ENCODE results near the gene MPP1. TPM values are rescaled to one million over a fixed set of nuclear protein-coding genes. Genes with fewer than 3 reads are reported as not detected.
"Not testable (repeated sequence)": the region's sequence is repeated elsewhere in the genome, so short reads cannot be mapped to it uniquely, and the experiment has no call there.

The MPP1 gene
- total RNA-seq, 1 donor from 2014 or later: 13.3 TPM

DNA sequence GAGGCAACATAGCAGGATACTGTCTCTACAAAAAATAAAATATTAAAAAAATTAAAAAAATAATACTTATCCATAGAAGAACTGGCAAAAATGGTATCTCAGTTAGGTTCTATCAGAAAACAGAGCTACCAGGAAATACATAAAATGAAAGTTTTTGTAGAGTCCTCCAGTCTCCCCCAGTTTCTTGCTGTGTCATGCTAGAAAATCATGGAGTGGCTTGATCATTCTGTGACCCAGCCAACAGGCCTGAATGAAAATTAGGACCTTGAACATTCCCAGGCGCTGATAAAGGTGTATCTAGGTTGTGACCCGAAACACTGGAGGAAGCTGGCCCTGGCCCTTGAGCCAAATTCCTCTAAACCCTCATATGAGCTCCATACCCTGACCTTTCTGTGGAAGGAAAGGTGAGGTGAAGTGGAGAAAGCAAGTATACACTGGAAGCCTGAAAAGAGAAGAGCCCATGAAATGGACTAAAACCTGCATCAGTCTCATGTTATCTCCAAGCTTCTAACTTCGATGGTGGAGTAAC, 28.5 kb upstream of the MPP1 start:
- Mint-ChIP-seq H3K27ac (ENCODE audit: unreplicated experiment) (no peak overlapping the region), H3K27me3 (ENCODE audit: low read depth) (peaks cover 2% of the 10 kb centered on the region), H3K36me3 (ENCODE audit: low read depth) (peaks cover 2% of the 10 kb centered on the region), H3K9me3 (ENCODE audit: low read depth) (peaks cover 31% of the 10 kb centered on the region), H3K4me3 (ENCODE audit: unreplicated experiment) (no peak overlapping the region), H3K4me1 (ENCODE audit: low read depth) (no peaks in the 10 kb centered on the region)
- TF ChIP-seq, protein P1, sequence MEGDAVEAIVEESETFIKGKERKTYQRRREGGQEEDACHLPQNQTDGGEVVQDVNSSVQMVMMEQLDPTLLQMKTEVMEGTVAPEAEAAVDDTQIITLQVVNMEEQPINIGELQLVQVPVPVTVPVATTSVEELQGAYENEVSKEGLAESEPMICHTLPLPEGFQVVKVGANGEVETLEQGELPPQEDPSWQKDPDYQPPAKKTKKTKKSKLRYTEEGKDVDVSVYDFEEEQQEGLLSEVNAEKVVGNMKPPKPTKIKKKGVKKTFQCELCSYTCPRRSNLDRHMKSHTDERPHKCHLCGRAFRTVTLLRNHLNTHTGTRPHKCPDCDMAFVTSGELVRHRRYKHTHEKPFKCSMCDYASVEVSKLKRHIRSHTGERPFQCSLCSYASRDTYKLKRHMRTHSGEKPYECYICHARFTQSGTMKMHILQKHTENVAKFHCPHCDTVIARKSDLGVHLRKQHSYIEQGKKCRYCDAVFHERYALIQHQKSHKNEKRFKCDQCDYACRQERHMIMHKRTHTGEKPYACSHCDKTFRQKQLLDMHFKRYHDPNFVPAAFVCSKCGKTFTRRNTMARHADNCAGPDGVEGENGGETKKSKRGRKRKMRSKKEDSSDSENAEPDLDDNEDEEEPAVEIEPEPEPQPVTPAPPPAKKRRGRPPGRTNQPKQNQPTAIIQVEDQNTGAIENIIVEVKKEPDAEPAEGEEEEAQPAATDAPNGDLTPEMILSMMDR (IDR thresholded peaks at IDR 0.05): no peak
- DNase-seq (ENCODE audit: low spot score): no peak

DNA sequence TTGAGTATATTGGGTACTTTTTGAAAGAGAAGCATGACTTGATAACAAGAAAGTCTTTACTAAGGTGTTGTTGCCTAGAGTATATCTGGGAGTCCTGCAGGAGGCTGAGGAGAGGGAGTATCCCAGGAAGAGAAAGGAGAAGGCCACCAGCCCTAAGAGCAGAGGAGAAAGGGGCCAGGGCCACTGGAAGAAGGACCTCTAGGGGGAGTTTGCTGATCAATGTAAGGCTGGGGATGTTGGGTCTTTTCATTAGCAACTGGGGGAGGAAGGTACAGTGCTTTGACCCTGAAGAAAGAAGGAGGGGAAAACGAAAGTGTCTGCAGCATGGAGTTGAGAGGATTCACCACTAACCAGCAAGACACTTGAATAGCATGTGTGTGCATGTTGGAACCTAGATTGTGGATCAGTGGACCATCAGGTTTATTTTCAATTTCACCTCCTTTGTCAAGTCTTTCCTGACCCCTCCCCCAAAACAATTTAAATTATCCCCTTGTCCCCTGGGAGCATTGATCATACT, 24.7 kb upstream of the MPP1 start:
- Mint-ChIP-seq H3K4me1 (ENCODE audit: low read depth) (no peaks in the 10 kb centered on the region), H3K27ac (ENCODE audit: unreplicated experiment) (no peak overlapping the region), H3K36me3 (ENCODE audit: low read depth) (peaks cover 2% of the 10 kb centered on the region), H3K9me3 (ENCODE audit: low read depth) (peaks cover 25% of the 10 kb centered on the region), H3K27me3 (ENCODE audit: low read depth) (peaks cover 2% of the 10 kb centered on the region), H3K4me3 (ENCODE audit: unreplicated experiment) (no peak overlapping the region)
- no peak for DNase-seq (ENCODE audit: low spot score)
- TF ChIP-seq, protein P1 (IDR thresholded peaks at IDR 0.05): no peak

DNA sequence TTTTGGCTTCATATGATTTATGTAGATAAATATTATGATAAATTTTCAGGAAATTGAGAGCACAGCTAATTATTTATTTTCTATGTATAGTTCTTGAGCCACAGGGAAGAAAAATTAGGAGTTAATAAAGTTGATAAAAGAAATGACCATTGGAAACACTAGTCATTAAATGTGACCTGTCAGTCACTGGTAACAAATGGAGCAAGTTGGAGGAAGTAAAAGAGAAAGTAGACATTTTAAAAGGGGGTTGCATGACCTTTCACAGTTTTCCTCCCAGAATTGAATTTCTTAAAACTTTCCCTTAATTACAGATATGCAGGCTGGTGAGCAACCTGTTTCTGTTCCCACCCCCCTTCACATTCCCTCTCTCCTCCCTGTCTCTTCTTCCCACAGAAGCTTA, 23.8 kb upstream of the MPP1 start:
- Mint-ChIP-seq H3K4me3 (ENCODE audit: unreplicated experiment) (no peak overlapping the region), H3K4me1 (ENCODE audit: low read depth) (no peaks in the 10 kb centered on the region)

DNA sequence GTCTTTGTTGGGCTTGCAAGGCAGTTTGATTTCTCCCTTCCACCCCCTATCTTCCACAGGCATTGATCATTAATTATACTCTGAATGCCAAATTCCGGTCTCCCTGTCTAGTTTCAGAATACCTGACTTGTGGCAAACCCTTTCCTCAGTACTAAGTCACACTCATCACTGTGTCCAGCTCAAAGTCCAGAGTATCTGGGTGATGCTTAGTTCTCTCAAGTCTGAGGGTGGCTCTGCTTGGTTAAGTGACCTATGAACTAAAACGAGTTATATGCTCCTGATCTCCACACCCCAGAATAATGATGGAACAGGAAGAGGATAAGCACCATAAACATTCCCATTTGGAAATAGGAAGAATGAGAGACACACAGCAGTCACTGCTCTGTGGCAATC, 22.7 kb upstream of the MPP1 start:
- Mint-ChIP-seq H3K36me3 (ENCODE audit: low read depth) (peaks cover 2% of the 10 kb centered on the region), H3K27ac (ENCODE audit: unreplicated experiment) (no peak overlapping the region), H3K4me3 (ENCODE audit: unreplicated experiment) (no peak overlapping the region), H3K4me1 (ENCODE audit: low read depth) (no peaks in the 10 kb centered on the region), H3K9me3 (ENCODE audit: low read depth) (peaks cover 25% of the 10 kb centered on the region), H3K27me3 (ENCODE audit: low read depth) (peaks cover 2% of the 10 kb centered on the region)
- DNase-seq (ENCODE audit: low spot score): no peak
- TF ChIP-seq, protein P1 (IDR thresholded peaks at IDR 0.05): no peak

More for the DNA sequence above, 23.8 kb upstream of the MPP1 start:
- no peak overlapping the region for H3K27ac Mint-ChIP-seq (ENCODE audit: unreplicated experiment)
- H3K9me3 Mint-ChIP-seq (ENCODE audit: low read depth): peaks cover 25% of the 10 kb centered on the region
- peaks cover 2% of the 10 kb centered on the region for H3K27me3 Mint-ChIP-seq (ENCODE audit: low read depth)
- TF ChIP-seq, protein P1 (IDR thresholded peaks at IDR 0.05): no peak
- DNase-seq (ENCODE audit: low spot score): no peak
- H3K36me3 Mint-ChIP-seq (ENCODE audit: low read depth): peaks cover 2% of the 10 kb centered on the region

DNA sequence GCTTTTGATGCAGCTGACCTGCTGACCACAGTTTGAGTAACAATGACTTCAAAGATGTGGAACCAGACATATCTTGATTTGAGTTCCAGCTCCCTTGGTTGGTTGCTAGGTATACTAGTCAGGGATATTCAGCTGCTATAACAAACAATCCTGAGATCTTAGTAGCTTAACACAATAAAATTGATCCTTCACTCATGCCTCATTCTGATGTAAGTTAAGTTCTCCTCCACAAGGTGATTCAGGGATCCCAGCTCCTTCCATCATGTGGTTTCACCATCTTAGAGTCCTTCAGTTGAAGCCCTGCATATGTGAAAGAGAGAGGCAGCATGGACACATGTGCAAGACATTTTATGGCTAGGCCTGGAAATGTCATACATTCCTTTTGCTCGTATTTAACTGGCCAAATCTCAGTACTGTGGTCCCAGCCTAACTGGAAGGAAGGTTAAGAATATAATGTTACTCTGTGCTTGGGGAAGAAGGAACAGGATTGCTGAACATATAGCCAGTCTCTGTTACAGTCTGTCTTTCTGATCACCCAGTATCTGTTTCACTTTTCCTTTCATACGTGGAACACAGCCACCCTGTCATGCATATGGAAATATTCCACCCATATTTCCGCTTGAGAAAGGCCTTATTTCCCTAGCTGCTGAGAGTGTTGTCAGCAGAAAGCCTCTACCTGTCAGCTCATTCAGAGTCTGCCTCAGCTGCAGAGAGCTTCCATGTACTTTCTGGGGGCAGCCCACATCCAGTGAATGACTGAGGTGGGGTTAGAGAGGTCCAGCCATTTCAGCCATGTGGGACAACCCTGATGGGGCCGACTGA, 22.1 kb upstream of the MPP1 start:
- peaks cover 2% of the 10 kb centered on the region for H3K27me3 Mint-ChIP-seq (ENCODE audit: low read depth)
- DNase-seq (ENCODE audit: low spot score): no peak
- H3K27ac Mint-ChIP-seq (ENCODE audit: unreplicated experiment): no peak overlapping the region
- peaks cover 25% of the 10 kb centered on the region for H3K9me3 Mint-ChIP-seq (ENCODE audit: low read depth)
- no peaks in the 10 kb centered on the region for H3K4me1 Mint-ChIP-seq (ENCODE audit: low read depth)
- TF ChIP-seq, protein P1 (IDR thresholded peaks at IDR 0.05): no peak
- no peak overlapping the region for H3K4me3 Mint-ChIP-seq (ENCODE audit: unreplicated experiment)
- peaks cover 2% of the 10 kb centered on the region for H3K36me3 Mint-ChIP-seq (ENCODE audit: low read depth)

DNA sequence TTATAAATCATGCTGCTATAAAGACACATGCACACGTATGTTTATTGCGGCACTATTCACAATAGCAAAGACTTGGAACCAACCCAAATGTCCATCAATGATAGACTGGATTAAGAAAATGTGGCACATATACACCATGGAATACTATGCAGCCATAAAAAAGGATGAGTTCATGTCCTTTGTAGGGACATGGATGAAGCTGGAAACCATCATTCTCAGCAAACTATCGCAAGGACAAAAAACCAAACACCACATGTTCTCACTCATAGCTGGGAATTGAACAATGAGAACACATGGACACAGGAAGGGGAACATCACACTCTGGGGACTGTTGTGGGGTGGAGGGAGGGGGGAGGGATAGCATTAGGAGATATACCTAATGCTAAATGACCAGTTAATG, 20.3 kb upstream of the MPP1 start:
- H3K27me3 Mint-ChIP-seq (ENCODE audit: low read depth); DNase-seq (ENCODE audit: low spot score); H3K4me3 Mint-ChIP-seq (ENCODE audit: unreplicated experiment); H3K4me1 Mint-ChIP-seq (ENCODE audit: low read depth); H3K36me3 Mint-ChIP-seq (ENCODE audit: low read depth); H3K27ac Mint-ChIP-seq (ENCODE audit: unreplicated experiment): not testable (repeated sequence)
- peaks cover 20% of the 10 kb centered on the region for H3K9me3 Mint-ChIP-seq (ENCODE audit: low read depth)
